ENCODE measurements around the gene MGRN1. TPM values are rescaled to one million over a fixed set of nuclear protein-coding genes. Genes with fewer than 3 reads are reported as not detected.

The MGRN1 gene
- polyA plus RNA-seq, 3 donors = 3.7 to 48.2 (median 4.7) TPM

DNA sequence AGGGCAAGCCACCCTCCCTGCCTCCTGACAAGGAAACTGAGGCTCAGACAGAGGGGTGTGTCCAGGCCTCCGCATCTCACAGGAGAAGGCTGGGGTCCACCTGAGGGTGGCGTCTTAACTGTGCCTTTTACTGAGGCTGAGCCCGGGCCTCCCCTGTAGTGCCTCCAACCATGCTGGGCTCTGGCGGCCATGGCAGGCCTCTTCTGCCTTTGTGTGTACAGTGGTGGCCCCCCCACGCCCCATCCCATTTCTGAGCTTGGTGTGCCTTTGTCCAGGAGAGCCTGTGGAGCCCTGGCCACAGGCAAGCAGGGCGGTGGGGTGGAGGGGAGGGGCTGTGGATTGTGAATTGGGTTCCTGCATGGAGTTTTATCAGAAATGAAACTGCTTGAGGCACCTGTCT lies 31.2 kb downstream of the MGRN1 start:
- Histone ChIP-seq H3K36me3 (replicated peaks in 1 of 2; ENCODE audit: control insufficient read depth in 1 of 2, insufficient read depth in 2 of 2, low read length in 2 of 2) (peaks cover 81 to 96% of the 10 kb centered on the region in 2 donors), H3K4me1 (ENCODE audit: control insufficient read depth in 1 of 2, insufficient read depth in 2 of 2, low read length in 2 of 2) (peaks cover 0 to under 1% of the 10 kb centered on the region in 2 donors), H2AFZ (ENCODE audit: insufficient read depth, low read depth, low read length, poor library complexity, severe bottlenecking) (no peak overlapping the region), H3K4me2 (replicated peaks; ENCODE audit: extremely low read depth, low read length, poor library complexity, severe bottlenecking) (no peak overlapping the region), H3K27ac (ENCODE audit: low read depth in 1 of 2, low read length in 2 of 2) (no peak overlapping the region), H3K79me2 (ENCODE audit: insufficient read depth, low read length) (peaks cover 30% of the 10 kb centered on the region), H3K4me3 (replicated peaks in 1 of 3; ENCODE audit: low read depth in 2 of 3, low read length in 3 of 3) (no peak overlapping the region), H3K9ac (ENCODE audit: insufficient read depth, low read length, poor library complexity, severe bottlenecking) (no peak overlapping the region), H3K9me3 (replicated peaks in 1 of 2; ENCODE audit: control insufficient read depth in 1 of 2, insufficient read depth in 1 of 2, low read length in 2 of 2) (no peaks in the 10 kb centered on the region), H4K20me1 (ENCODE audit: insufficient read depth, low read length) (peaks cover 68% of the 10 kb centered on the region), H3K27me3 (ENCODE audit: control insufficient read depth in 2 of 2, insufficient read depth in 2 of 2, low read length in 2 of 2) (no peaks in the 10 kb centered on the region)
- Mint-ChIP-seq H3K27ac (no peak overlapping the region), H3K4me3 (no peak overlapping the region), H3K4me1 (peaks cover 4% of the 10 kb centered on the region), H3K9me3 (no peaks in the 10 kb centered on the region), H3K36me3 (peaks cover 82 to 98% of the 10 kb centered on the region in 2 donors), H3K27me3 (ENCODE audit: low read depth in 3 of 3) (peaks cover 0 to 2% (median 0%) of the 10 kb centered on the region in 3 donors)
- 98% methylated on average over 5 of the region's 6 CpGs for WGBS (ENCODE audit: insufficient coverage)
- TF ChIP-seq, protein P1, sequence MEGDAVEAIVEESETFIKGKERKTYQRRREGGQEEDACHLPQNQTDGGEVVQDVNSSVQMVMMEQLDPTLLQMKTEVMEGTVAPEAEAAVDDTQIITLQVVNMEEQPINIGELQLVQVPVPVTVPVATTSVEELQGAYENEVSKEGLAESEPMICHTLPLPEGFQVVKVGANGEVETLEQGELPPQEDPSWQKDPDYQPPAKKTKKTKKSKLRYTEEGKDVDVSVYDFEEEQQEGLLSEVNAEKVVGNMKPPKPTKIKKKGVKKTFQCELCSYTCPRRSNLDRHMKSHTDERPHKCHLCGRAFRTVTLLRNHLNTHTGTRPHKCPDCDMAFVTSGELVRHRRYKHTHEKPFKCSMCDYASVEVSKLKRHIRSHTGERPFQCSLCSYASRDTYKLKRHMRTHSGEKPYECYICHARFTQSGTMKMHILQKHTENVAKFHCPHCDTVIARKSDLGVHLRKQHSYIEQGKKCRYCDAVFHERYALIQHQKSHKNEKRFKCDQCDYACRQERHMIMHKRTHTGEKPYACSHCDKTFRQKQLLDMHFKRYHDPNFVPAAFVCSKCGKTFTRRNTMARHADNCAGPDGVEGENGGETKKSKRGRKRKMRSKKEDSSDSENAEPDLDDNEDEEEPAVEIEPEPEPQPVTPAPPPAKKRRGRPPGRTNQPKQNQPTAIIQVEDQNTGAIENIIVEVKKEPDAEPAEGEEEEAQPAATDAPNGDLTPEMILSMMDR (IDR thresholded peaks at IDR 0.05) = no peak
- DNase-seq = no peak
- intact Hi-C loops (cut with micrococcal nuclease) = no loop called here

DNA sequence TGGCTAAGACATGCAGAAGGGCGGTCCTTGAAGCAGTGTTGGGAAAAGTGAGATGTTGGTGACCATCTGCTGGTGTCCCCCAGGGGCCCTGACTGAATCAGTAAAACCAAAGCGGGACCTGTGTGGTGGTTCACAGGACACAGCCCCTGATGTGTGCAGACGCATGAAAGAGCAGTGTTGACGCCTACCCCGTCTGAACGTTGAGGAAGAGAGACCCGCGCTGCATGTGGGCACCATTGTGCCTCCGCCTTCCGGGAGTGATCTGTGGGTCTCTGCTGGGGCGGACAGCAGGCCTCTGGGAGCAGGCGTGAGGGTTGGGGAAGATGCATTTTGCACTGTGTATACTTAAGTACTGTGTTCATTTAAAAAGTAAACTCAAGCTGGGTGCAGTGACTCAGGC lies 31.6 kb downstream of the MGRN1 start:
- Mint-ChIP-seq H3K27me3 (ENCODE audit: low read depth in 3 of 3) (peaks cover 0 to 2% (median 0%) of the 10 kb centered on the region in 3 donors), H3K4me1 (peaks cover 8% of the 10 kb centered on the region), H3K4me3 (no peak overlapping the region), H3K9me3 (no peaks in the 10 kb centered on the region), H3K27ac (no peak overlapping the region), H3K36me3 (peaks cover 80 to 97% of the 10 kb centered on the region in 2 donors)
- no peak overlapping the region for H3K9ac ChIP-seq (ENCODE audit: insufficient read depth, low read length, poor library complexity, severe bottlenecking)
- no peak overlapping the region for H3K4me3 ChIP-seq (replicated peaks in 1 of 3; ENCODE audit: low read depth in 2 of 3, low read length in 3 of 3)
- no peaks in the 10 kb centered on the region for H3K27me3 ChIP-seq (ENCODE audit: control insufficient read depth in 2 of 2, insufficient read depth in 2 of 2, low read length in 2 of 2)
- no peak for DNase-seq
- TF ChIP-seq, protein P1 (IDR thresholded peaks at IDR 0.05) = no peak
- no peaks in the 10 kb centered on the region for H3K9me3 ChIP-seq (replicated peaks in 1 of 2; ENCODE audit: control insufficient read depth in 1 of 2, insufficient read depth in 1 of 2, low read length in 2 of 2)
- H3K36me3 ChIP-seq (replicated peaks in 1 of 2; ENCODE audit: control insufficient read depth in 1 of 2, insufficient read depth in 2 of 2, low read length in 2 of 2) = peaks cover 77 to 92% of the 10 kb centered on the region in 2 donors
- H3K27ac ChIP-seq (ENCODE audit: low read depth in 1 of 2, low read length in 2 of 2) = no peak overlapping the region
- peaks cover 65% of the 10 kb centered on the region for H4K20me1 ChIP-seq (ENCODE audit: insufficient read depth, low read length)
- intact Hi-C loops (cut with micrococcal nuclease) = no loop called here
- WGBS (ENCODE audit: insufficient coverage) = 97% methylated on average over 12 of the region's 12 CpGs
- H3K79me2 ChIP-seq (ENCODE audit: insufficient read depth, low read length) = peaks cover 32% of the 10 kb centered on the region
- H3K4me2 ChIP-seq (replicated peaks; ENCODE audit: extremely low read depth, low read length, poor library complexity, severe bottlenecking) = no peak overlapping the region
- peaks cover 1 to 5% of the 10 kb centered on the region in 2 donors for H3K4me1 ChIP-seq (ENCODE audit: control insufficient read depth in 1 of 2, insufficient read depth in 2 of 2, low read length in 2 of 2)
- no peak overlapping the region for H2AFZ ChIP-seq (ENCODE audit: insufficient read depth, low read depth, low read length, poor library complexity, severe bottlenecking)

All from CD14-positive monocyte (primary cell).